Mononuclear cell (primary cell): ENCODE data around the gene LEPROT. TPM values are rescaled to one million over a fixed set of nuclear protein-coding genes. Genes with fewer than 3 reads are reported as not detected.

Source experiments
- H3K27me3 ChIP-seq: 2 replicates; pipeline ENCODE4 v1.6.0; 2011; ENCODE audit warnings: low read length, control low read depth; ENCODE audit not compliant: insufficient read depth
- H3K4me1 ChIP-seq: 2 replicates; pipeline ENCODE4 v1.5.1; 2011; ENCODE audit warnings: mild to moderate bottlenecking, low read length, control low read depth; ENCODE audit not compliant: insufficient read depth
- H3K4me3 ChIP-seq: 2 replicates; pipeline ENCODE4 v1.5.1; 2011; ENCODE audit warnings: mild to moderate bottlenecking, low read length, moderate library complexity
- H3K9me3 ChIP-seq: 2 replicates; pipeline ENCODE4 v1.5.1; 2011; ENCODE audit warnings: low read depth, mild to moderate bottlenecking, control low read depth, low read length
- total RNA-seq: library from RNA; depleted of rRNA; stranded (reverse); fragments of >200 nt; gene quantifications from one replicate; pipeline ENCODE4 v1.2.3, GENCODE V29; 2012

Gene LEPROT
- total RNA-seq, 1 donor = 36.8 TPM

GRCh38 chr1:65422241-65423203, 2.1 kb downstream of the LEPROT start:
- Histone ChIP-seq H3K4me3 (no peak overlapping the region), H3K4me1 (peaks cover 36% of the 10 kb centered on the region), H3K9me3 (no peaks in the 10 kb centered on the region), H3K27me3 (no peaks in the 10 kb centered on the region)

- no peaks in the 10 kb centered on the region for H3K9me3 ChIP-seq
- H3K4me3 ChIP-seq = no peak overlapping the region
These were observed 3.6 kb downstream of the LEPROT start for GRCh38 chr1:65423884-65424572.

GRCh38 chr1:65424573-65424889, 4.1 kb downstream of the LEPROT start:
- Histone ChIP-seq H3K4me3 (no peak overlapping the region), H3K9me3 (no peaks in the 10 kb centered on the region)

More at GRCh38 chr1:65423884-65424572, 3.6 kb downstream of the LEPROT start:
- Histone ChIP-seq H3K4me1 (peaks cover 36% of the 10 kb centered on the region), H3K27me3 (no peaks in the 10 kb centered on the region)

GRCh38 chr1:65425006-65425405, 4.5 kb downstream of the LEPROT start:
- Histone ChIP-seq H3K9me3 (no peaks in the 10 kb centered on the region), H3K27me3 (no peaks in the 10 kb centered on the region), H3K4me1 (peaks cover 32% of the 10 kb centered on the region), H3K4me3 (no peak overlapping the region)

More at GRCh38 chr1:65424573-65424889, 4.1 kb downstream of the LEPROT start:
- H3K27me3 ChIP-seq = no peaks in the 10 kb centered on the region
- H3K4me1 ChIP-seq = peaks cover 31% of the 10 kb centered on the region

GRCh38 chr1:65425697-65426096, 5.2 kb downstream of the LEPROT start:
- Histone ChIP-seq H3K9me3 (no peaks in the 10 kb centered on the region), H3K4me1 (peaks cover 35% of the 10 kb centered on the region), H3K4me3 (no peak overlapping the region), H3K27me3 (no peaks in the 10 kb centered on the region)

GRCh38 chr1:65429078-65429477, 8.6 kb downstream of the LEPROT start:
- Histone ChIP-seq H3K9me3 (no peaks in the 10 kb centered on the region), H3K4me1 (peaks cover 14% of the 10 kb centered on the region), H3K27me3 (no peaks in the 10 kb centered on the region), H3K4me3 (no peak overlapping the region)

GRCh38 chr1:65429806-65430205, 9.3 kb downstream of the LEPROT start:
- no peaks in the 10 kb centered on the region for H3K9me3 ChIP-seq
- no peaks in the 10 kb centered on the region for H3K27me3 ChIP-seq
- H3K4me3 ChIP-seq = no peak overlapping the region
- peaks cover 7% of the 10 kb centered on the region for H3K4me1 ChIP-seq

GRCh38 chr1:65431111-65431705, 10.7 kb downstream of the LEPROT start:
- H3K27me3 ChIP-seq = no peaks in the 10 kb centered on the region
- no peak overlapping the region for H3K4me3 ChIP-seq
- peaks cover 7% of the 10 kb centered on the region for H3K4me1 ChIP-seq
- no peaks in the 10 kb centered on the region for H3K9me3 ChIP-seq

- Histone ChIP-seq H3K4me1 (peaks cover 7% of the 10 kb centered on the region), H3K27me3 (no peaks in the 10 kb centered on the region), H3K9me3 (no peaks in the 10 kb centered on the region), H3K4me3 (no peak overlapping the region)
These were observed 12.4 kb downstream of the LEPROT start for GRCh38 chr1:65432918-65433317.

- Histone ChIP-seq H3K9me3 (no peaks in the 10 kb centered on the region), H3K4me1 (peaks cover 7% of the 10 kb centered on the region), H3K4me3 (no peak overlapping the region), H3K27me3 (no peaks in the 10 kb centered on the region)
These were observed 13.8 kb downstream of the LEPROT start for GRCh38 chr1:65434255-65434654.

- H3K9me3 ChIP-seq = no peaks in the 10 kb centered on the region
- no peak overlapping the region for H3K4me3 ChIP-seq
- peaks cover 5% of the 10 kb centered on the region for H3K4me1 ChIP-seq
- H3K27me3 ChIP-seq = no peaks in the 10 kb centered on the region
These were observed 14.3 kb downstream of the LEPROT start for GRCh38 chr1:65434760-65435159.

GRCh38 chr1:65435987-65436386, 15.5 kb downstream of the LEPROT start:
- Histone ChIP-seq H3K27me3 (no peaks in the 10 kb centered on the region), H3K9me3 (no peaks in the 10 kb centered on the region), H3K4me1 (no peaks in the 10 kb centered on the region), H3K4me3 (no peak overlapping the region)

GRCh38 chr1:65437616-65438015, 17.1 kb downstream of the LEPROT start:
- no peaks in the 10 kb centered on the region for H3K27me3 ChIP-seq

GRCh38 chr1:65440322-65440900, 19.9 kb downstream of the LEPROT start:
- Histone ChIP-seq H3K9me3 (no peaks in the 10 kb centered on the region), H3K4me3 (no peak overlapping the region), H3K27me3 (no peaks in the 10 kb centered on the region), H3K4me1 (no peaks in the 10 kb centered on the region)

More at GRCh38 chr1:65437616-65438015, 17.1 kb downstream of the LEPROT start:
- Histone ChIP-seq H3K4me1 (no peaks in the 10 kb centered on the region), H3K9me3 (no peaks in the 10 kb centered on the region), H3K4me3 (no peak overlapping the region)

GRCh38 chr1:65440915-65441314, 20.4 kb downstream of the LEPROT start:
- Histone ChIP-seq H3K4me3 (no peak overlapping the region), H3K4me1 (no peaks in the 10 kb centered on the region), H3K9me3 (no peaks in the 10 kb centered on the region), H3K27me3 (no peaks in the 10 kb centered on the region)
